Common myeloid progenitor, CD34-positive (primary cell): ENCODE measurements around the gene UBASH3B.

Experiments
- CTCF ChIA-PET: fragments of 350-600 bp; sonication (Branson Sonifier 250); formaldehyde crosslinking; loops from one replicate; lab custom pipeline; 2021; ENCODE audit warnings: antibody characterized with exemption; lab: Charles Lee
- POLR2A ChIA-PET: fragments of 350-600 bp; sonication (Branson Sonifier 250); formaldehyde crosslinking; loops from one replicate; lab custom pipeline; 2021; ENCODE audit warnings: antibody characterized with exemption; lab: Charles Lee
- DNase-seq, 3 donors: peaks; one replicate each; pipeline versions ENCODE4 v3.0.0 to v3.0.0-alpha.2; 2013
- H3K27ac ChIP-seq, 2 experiments: 1 replicate in 1 of 2; 2 replicates in 1 of 2; pipeline ENCODE4 v1.7.0; 2013; ENCODE audit warnings: inconsistent platforms in 2 of 2, low read length in 2 of 2, mild to moderate bottlenecking in 2 of 2, low read depth in 1 of 2, moderate library complexity in 1 of 2; ENCODE audit not compliant: severe bottlenecking in 2 of 2, insufficient read depth in 1 of 2, poor library complexity in 1 of 2
- H3K27me3 ChIP-seq, 5 experiments: replicated peaks in 2 of 5; 1 replicate in 3 of 5; 2 replicates in 2 of 5; pipeline versions ENCODE4 v1.6.1 to v1.7.0; 2013; ENCODE audit warnings: low read length in 4 of 5, mild to moderate bottlenecking in 2 of 5, moderate library complexity in 2 of 5, inconsistent platforms in 1 of 5; ENCODE audit not compliant: insufficient read depth in 5 of 5, control insufficient read depth in 4 of 5
- H3K36me3 ChIP-seq, 4 experiments: 1 replicate in 2 of 4; 2 replicates in 2 of 4; pipeline versions ENCODE4 v1.6.1 to v1.7.0; 2013; ENCODE audit warnings: low read length in 3 of 4, control low read depth in 1 of 4, mild to moderate bottlenecking in 1 of 4; ENCODE audit not compliant: control insufficient read depth in 4 of 4, insufficient read depth in 4 of 4
- H3K4me1 ChIP-seq, 4 experiments: 1 replicate in 3 of 4; 2 replicates in 1 of 4; pipeline versions ENCODE4 v1.6.1 to v1.7.1; 2013; ENCODE audit warnings: low read length in 3 of 4, mild to moderate bottlenecking in 3 of 4, control low read depth in 1 of 4, inconsistent platforms in 1 of 4, moderate library complexity in 1 of 4; ENCODE audit not compliant: control insufficient read depth in 4 of 4, insufficient read depth in 4 of 4; ENCODE audit errors: control extremely low read depth in 1 of 4
- H3K4me3 ChIP-seq, 7 experiments: 1 replicate in 4 of 7; 2 replicates in 3 of 7; pipeline versions ENCODE4 v1.5.1 to v1.7.0; 2013; ENCODE audit warnings: mild to moderate bottlenecking in 7 of 7, low read length in 6 of 7, moderate library complexity in 6 of 7, inconsistent platforms in 2 of 7, low read depth in 2 of 7, control low read depth in 1 of 7; ENCODE audit not compliant: insufficient read depth in 4 of 7, control insufficient read depth in 1 of 7; ENCODE audit errors: extremely low read depth in 1 of 7
- H3K9me3 ChIP-seq, 5 experiments: 1 replicate in 4 of 5; 2 replicates in 1 of 5; pipeline versions ENCODE4 v1.6.1 to v1.7.1; 2013; ENCODE audit warnings: low read length in 4 of 5, mild to moderate bottlenecking in 2 of 5, inconsistent platforms in 1 of 5, low read depth in 1 of 5, moderate library complexity in 1 of 5; ENCODE audit not compliant: control insufficient read depth in 4 of 5, insufficient read depth in 2 of 5; ENCODE audit errors: control extremely low read depth in 1 of 5
- WGBS: methylation state at CpG from one replicate; pipeline ENCODE4 v1.1.5; 2013; ENCODE audit not compliant: insufficient coverage; 5-methylcytosine and 5-hydroxymethylcytosine counted together

The UBASH3B gene

GRCh38 chr11:122645847-122646246 is 9.7 kb upstream of the UBASH3B start:
- Histone ChIP-seq H3K4me1 (peaks cover 0 to 21% (median 4%) of the 10 kb centered on the region in 4 experiments), H3K4me3 (no peak overlapping the region), H3K27me3 (no peaks in the 10 kb centered on the region), H3K9me3 (no peaks in the 10 kb centered on the region), H3K27ac (no peak overlapping the region), H3K36me3 (no peaks in the 10 kb centered on the region)
- WGBS = 97% methylated on average over 5 of the region's 5 CpGs
- DNase-seq = no peak
- CTCF ChIA-PET = interaction anchor here (0.8 to 1.4 kb wide), 5 partner anchors 15 to 207 kb away, joined by 3 to 5 read pairs (median 3); no protein-coding TSS in a partner anchor
- POLR2A ChIA-PET = no interaction called here

GRCh38 chr11:122646549-122647340 is 8.8 kb upstream of the UBASH3B start:
- CTCF ChIA-PET = interaction anchor here (0.9 to 1.6 kb wide), 8 partner anchors 10 to 206 kb away, joined by 3 to 6 read pairs (median 4); no protein-coding TSS in a partner anchor
- Histone ChIP-seq H3K27me3 (no peaks in the 10 kb centered on the region), H3K4me1 (peaks cover 0 to 21% (median 4%) of the 10 kb centered on the region in 4 experiments), H3K27ac (no peak overlapping the region), H3K36me3 (no peaks in the 10 kb centered on the region), H3K9me3 (no peaks in the 10 kb centered on the region), H3K4me3 (no peak overlapping the region)
- WGBS = 79% methylated on average over 5 of the region's 6 CpGs
- no peak for DNase-seq
- POLR2A ChIA-PET = no interaction called here

GRCh38 chr11:122647736-122648275 is 7.7 kb upstream of the UBASH3B start:
- H3K4me3 ChIP-seq = no peak overlapping the region
- no peaks in the 10 kb centered on the region for H3K27me3 ChIP-seq
- no peak overlapping the region for H3K27ac ChIP-seq
- ChIA-PET CTCF (interaction anchor here (1.2 to 1.6 kb wide), 4 partner anchors 11 to 117 kb away, joined by 3 to 6 read pairs (median 4); no protein-coding TSS in a partner anchor), POLR2A (no interaction called here)
- H3K36me3 ChIP-seq = no peaks in the 10 kb centered on the region
- no peak for DNase-seq
- peaks cover 0 to 21% (median 4%) of the 10 kb centered on the region in 4 experiments for H3K4me1 ChIP-seq
- H3K9me3 ChIP-seq = no peaks in the 10 kb centered on the region

GRCh38 chr11:122649116-122649515 is 6.4 kb upstream of the UBASH3B start:
- Histone ChIP-seq H3K9me3 (no peaks in the 10 kb centered on the region), H3K36me3 (no peaks in the 10 kb centered on the region), H3K4me3 (no peak overlapping the region), H3K4me1 (peaks cover 0 to 21% (median 4%) of the 10 kb centered on the region in 4 experiments), H3K27ac (no peak overlapping the region), H3K27me3 (no peaks in the 10 kb centered on the region)
- WGBS = 56% methylated on average over 1 of the region's 3 CpGs
- ChIA-PET CTCF (interaction anchor here (0.6 to 1.2 kb wide), 2 partner anchors 24 to 116 kb away, joined by 3 read pairs; no protein-coding TSS in a partner anchor), POLR2A (no interaction called here)
- no peak for DNase-seq

GRCh38 chr11:122650619-122651018 is 4.9 kb upstream of the UBASH3B start:
- H3K36me3 ChIP-seq = no peaks in the 10 kb centered on the region
- no peak overlapping the region for H3K27ac ChIP-seq
- peaks cover 5 to 26% (median 11%) of the 10 kb centered on the region in 4 experiments for H3K4me1 ChIP-seq
- H3K27me3 ChIP-seq = no peaks in the 10 kb centered on the region
- POLR2A ChIA-PET = no interaction called here
- no CpG with 5 or more reads among the region's 1 CpG for WGBS
- CTCF ChIA-PET = no interaction called here
- no peak overlapping the region for H3K4me3 ChIP-seq
- no peak for DNase-seq
- no peaks in the 10 kb centered on the region for H3K9me3 ChIP-seq

- no peak for DNase-seq
- WGBS = 100% methylated on average over 1 of the region's 2 CpGs
- H3K4me3 ChIP-seq = no peak overlapping the region
- POLR2A ChIA-PET = no interaction called here
- no peak overlapping the region for H3K27ac ChIP-seq
- H3K27me3 ChIP-seq = no peaks in the 10 kb centered on the region
- H3K36me3 ChIP-seq = no peaks in the 10 kb centered on the region
- CTCF ChIA-PET = interaction anchor here (1.3 to 2.3 kb wide), 6 partner anchors 16 to 180 kb away, joined by 3 to 8 read pairs (median 5); no protein-coding TSS in a partner anchor
- H3K4me1 ChIP-seq = peaks cover 11 to 33% (median 20%) of the 10 kb centered on the region in 4 experiments
- no peaks in the 10 kb centered on the region for H3K9me3 ChIP-seq
Measured at GRCh38 chr11:122652495-122652894, 3.0 kb upstream of the UBASH3B start.
